NCI-H1417 treated with DMSO at 0.1 percent for 48 hours (cell line): ENCODE results near the gene TANGO6.
"Not testable (repeated sequence)": the region's sequence is repeated elsewhere in the genome, so short reads cannot be mapped to it uniquely, and the experiment has no call there.

Experiments
- DNase-seq: peaks from one replicate; lab custom pipeline; 2025; lab: John Stamatoyannopoulos, UW

Gene TANGO6

DNA sequence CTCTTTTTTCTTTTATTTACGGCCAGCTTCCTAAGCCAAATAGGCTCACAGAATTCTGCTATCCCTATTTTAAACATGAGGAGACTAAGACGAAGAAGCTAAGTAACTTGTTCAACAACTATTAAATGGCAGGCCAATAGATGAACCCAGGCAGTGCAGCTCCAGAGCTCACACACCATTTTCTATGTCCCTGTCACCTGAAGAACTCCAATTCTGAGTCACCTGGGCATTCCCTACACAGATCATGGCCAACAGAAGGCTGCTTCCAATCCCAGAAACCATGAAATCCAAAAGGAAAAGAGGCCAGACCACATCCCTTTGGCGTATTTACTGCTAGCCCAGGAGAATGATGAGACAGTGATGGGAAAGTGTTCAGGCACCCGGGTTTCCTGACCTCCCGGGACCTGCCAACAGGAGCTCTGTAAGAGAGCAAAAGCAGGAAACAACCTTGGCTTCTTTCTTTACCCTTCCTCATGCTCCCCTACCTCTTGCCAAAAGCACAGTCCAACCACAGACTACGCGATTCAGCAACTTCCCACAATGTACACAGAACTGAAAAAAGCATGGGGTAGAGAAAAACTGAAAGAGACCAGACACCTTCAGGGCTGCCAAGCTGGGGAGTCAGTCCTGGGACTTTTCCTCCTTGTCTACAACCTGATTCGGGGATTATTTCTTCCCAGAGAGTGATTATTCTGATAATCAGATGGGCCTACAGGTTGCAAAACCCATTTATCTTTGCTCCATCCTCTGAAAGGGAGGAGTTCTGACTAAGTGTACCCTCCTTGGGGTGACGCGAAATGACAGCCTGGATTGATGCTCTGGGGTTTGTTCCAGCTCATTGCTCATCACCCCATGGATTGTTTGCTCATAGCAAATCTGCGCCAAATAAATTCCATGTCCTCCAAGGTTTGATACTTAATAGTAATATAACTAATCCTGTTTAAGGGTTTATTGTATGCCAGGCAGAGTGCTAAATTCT is 214.4 kb downstream of the TANGO6 start:
- DNase-seq: no peak

DNA sequence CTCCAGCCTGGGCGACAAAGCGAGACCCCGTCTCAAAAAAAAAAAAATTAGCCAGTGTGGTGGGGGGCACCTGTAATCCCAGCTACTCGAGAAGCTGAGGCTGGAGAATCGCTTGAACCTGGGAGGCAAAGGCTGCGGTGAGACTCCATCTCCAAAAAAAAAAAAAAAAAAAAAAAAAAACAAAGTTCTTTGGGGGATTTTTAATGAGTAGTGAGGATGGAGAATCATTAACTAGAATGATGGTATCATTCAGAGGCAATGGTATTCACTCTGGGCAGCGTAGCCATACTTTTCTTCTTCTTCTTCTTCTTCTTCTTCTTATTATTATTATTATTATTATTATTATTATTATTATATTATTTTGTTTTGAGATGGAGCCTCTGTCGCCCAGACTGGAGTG is 220.2 kb downstream of the TANGO6 start:
- not testable (repeated sequence) for DNase-seq

DNA sequence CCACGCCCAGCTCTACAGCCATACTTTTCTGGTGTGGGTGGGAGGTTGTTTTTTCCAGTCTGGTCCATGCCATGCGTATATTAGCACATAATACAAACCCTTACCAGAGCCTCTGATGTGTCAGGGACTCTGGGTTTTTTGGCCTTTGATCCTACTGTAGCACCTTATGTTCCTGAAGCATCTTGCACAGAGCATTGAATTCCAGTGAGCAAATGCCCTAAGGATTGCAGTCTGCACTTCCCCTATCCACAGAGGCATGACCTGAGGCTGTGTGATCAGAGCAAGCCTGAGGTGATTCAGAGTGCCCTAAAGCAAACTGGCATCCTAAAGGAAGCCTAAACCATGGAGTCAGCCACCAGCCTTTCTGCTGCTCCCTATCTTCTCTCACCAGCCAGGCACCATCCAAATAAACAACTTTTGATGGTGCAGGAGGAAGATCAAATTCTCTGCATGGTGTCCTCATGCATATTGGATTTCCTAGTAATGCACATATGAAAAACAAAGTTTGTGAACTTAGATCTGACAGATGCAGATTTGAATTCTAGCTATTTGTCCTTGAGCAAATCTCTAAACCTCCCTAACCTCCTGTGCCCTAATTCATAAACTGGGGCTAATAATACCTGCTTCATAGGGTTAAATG is 220.9 kb downstream of the TANGO6 start:
- DNase-seq: no peak

DNA sequence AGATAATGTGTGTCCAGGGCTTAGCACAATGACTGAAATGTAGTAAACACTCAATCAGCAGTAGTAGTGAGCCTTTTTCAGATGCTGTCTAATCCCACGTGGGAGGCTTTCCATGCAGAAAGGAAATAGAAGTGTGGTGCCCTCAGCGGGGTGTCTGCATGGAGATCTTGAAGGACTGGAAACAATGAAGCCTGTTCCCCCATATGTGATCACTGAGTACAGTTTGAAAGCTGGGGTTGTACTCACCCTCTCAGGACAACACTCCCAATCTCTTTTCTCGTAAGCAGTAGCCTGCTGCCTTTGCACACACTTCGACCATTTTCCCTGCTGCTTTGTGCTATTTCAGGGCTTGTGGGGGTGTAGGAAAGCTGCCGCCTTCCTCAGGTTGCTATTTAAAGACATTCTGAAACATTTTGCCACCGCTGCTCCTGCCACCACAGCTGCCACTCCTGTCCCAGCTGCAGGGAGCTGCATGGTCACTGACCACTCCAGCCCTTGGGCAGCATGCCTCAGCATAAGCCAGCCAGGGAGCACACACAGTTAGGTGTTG is 221.5 kb downstream of the TANGO6 start:
- no peak for DNase-seq

DNA sequence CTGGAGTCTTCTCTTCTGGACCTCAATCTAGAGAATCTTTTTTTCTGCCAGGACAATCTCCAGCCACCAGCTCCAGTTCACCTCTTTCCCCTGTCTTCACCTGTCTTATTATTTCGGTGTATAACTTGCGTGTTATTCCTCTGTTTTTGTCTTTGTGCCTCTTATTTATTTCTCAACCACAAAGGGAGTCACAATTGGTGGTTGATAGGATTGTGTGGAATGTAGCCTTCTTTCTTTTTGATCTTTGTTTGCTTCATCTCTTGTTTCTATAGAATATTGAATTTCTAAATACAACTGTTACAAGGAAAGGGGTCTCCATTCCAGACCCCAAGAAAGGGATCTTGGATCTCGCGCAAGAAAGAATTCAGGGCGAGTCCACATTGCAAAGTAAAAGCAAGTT is 226.2 kb downstream of the TANGO6 start:
- DNase-seq: no peak

DNA sequence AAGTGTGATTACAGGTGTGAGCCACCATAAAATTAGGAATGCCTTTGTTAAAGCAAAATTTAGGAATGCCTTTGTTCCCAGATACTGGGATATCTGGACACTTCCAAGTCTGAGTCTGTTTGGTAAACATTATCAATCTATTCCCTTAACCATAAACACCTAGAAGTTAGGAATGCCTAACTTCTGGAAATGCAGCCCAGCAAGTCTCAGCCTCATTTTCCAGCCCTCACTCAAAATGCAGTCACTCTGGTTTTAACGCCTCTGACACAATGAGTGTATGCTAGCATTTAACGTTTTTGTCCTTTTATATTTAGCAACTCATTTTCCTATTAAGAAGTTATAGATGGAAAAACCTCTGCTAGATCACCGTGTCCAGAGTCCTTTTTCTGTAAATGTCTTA is 227.7 kb downstream of the TANGO6 start:
- DNase-seq: no peak

DNA sequence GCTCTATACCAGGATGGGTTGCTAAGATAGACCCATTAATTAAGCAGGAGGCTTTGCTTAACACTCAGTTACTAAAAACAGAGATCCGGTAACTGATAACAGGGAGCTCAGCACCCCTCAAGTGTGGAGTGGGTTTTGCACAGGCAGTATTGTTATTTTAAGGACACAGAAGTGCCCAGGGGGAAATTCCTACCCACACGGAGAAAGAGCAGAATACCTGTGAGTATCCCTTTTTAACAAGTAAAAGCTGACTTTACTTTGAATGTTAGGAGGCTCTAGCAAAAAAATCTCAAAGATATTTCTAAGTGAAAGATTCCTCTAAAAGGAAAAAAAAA is 229.3 kb downstream of the TANGO6 start:
- no peak for DNase-seq

DNA sequence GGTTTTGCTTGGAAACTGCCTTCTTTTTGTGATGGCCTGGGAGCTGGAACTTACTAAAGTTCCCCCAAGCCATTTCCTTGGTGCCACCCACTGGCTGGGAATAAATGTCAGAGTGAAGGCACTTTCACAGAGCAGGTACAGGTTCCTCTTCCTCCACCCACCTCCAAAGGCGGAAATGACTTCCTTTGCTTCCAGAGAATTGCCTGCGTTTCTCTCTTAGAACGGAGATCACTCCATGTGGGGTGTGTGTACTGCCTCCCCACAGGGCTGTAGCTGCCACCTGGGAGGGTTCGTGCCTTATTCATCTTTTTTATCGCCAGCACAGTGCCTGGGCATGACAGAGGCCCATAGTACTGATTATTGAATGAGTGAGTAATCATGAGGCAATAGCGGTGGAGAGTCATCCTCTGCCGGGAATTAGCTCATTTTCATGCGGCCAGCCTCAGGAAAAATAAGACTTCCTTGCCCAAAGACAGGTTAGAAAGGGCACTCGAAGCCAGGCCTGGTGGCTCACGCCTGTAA is 229.9 kb downstream of the TANGO6 start:
- DNase-seq: no peak

DNA sequence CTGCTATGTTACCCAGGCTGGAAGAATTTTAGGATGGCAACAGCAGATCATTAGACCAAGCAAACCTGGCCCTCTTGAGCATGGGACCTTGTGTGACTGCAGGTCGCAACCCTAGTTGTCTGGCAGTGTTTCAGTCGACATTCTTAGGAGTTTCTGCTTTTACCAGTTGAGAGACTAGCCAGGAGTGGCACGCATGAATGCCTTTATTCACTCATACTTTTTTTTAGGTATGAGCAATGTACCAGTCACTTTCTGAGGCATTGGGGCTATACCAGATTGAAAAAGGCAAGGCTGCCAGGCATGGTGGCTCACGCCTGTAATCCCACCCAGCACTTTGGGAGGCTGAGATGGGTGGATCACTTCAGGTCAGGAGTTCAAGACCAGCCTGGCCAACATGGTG is 233.9 kb downstream of the TANGO6 start:
- no peak for DNase-seq

DNA sequence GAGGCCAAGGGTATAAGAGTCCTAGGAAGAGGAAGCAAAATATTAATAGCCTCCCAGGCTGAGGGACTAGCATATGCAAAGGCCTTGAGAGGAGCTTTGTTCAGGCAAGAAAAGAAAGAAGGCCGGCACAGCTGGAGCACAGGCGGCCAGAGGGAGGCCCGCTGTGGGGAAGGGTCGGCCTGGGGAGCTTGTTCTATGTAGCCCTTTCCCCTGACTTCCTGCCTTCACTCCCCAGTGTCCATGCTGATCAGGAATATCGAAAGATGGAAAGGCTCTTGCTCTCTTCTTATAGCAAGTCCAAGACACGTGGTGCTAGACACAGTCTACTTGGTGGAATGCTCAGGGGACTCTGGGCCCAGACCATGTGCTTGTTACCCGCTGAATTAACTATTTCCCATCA is 234.7 kb downstream of the TANGO6 start:
- DNase-seq: no peak

DNA sequence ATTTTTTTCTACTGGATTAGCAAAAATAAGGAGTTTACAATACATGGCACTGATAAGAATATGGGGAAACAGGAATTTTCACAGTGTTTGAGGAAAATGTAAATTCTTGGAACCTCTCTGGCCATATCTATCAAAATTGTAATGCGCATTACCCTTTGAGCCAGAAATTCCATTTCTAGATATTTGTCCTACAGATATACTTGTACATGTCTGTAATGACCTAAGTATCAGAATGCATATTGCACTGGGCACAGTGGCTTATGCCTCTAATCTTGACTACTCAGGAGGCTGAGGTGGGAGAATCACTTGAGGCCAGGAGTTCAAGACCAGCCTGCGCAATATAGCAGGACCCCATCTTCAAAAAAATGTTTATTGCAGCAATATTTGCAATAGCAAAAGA is 236.4 kb downstream of the TANGO6 start:
- no peak for DNase-seq

DNA sequence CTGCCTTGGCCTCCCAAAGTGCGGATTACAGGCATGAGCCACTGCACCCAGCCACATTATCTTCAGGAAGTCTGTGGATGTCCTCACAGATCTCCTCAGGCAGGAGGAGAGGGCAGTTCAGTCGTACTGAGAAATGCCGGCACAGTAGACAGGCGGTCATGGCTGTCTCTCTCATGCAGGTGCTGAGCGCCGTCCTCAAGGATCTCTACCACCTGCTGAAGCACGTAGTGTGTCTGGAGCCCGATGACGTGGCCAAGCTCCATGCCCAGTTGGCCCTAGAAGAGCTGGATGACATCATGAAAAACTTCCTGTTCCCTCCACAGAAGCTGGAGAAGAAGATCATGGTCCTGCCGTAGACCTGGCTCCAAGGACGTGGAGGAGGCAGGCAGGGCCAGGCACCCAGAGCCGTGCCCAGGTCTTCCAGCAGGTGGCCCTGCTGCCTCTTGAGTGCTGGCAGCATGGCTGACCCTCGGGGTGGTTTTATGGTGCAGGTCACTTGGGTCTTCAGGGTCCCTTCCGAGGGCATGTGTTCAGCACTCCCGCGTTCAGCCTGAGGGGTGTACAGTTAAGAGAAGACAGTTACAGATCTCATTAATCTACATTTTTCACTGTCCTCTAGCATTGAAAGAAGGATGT is 240.1 kb downstream of the TANGO6 start:
- no peak for DNase-seq

DNA sequence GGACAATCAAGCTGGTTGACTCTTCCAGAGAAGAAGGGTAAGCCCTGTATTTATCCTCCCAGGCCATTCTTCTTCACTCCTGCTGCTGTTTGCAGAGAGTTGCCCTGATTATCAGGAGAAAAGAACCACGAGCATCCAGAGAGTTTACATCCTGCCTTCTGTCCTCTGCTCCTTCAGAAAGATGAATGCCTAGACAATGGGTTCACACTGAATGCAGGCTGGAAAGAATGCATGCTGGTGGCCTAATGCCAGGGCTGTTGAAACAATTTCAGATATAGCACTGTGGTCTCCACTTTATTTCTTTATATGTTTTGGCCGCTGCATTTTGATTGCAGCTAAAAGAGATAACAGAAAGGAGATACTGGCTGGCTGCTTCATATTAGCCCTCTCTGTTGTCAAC is 241.0 kb downstream of the TANGO6 start:
- DNase-seq: no peak

DNA sequence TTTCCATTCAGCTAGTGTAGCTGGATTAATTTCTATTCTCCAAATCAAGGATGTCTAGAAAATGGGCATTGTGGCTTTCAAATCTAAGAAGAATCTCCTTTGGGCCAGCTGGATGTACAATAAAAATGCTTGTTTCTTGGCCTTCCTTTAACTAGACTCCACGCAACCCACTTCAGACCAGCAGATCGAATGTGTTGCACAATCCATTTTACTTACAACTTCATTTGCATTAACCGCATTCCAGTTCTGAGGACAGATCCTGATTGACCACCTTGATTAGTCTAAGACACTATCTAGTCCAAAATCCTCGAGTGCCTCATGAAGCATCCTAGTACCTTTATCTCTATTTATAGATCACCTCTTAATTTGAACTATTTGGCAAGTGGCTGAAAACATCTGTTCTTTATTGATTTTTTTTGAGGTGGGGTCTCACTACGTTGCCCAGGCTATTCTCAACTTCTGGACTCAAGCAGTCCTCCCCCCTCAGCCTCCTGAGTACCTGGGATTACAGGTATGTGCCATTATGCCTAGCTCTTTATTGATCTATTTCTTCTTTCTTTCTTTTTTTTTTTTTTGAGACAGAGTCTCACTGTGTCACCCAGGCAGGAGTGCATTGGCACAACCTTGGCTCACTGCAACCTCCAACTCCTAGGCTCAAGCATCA is 241.8 kb downstream of the TANGO6 start:
- DNase-seq: no peak

DNA sequence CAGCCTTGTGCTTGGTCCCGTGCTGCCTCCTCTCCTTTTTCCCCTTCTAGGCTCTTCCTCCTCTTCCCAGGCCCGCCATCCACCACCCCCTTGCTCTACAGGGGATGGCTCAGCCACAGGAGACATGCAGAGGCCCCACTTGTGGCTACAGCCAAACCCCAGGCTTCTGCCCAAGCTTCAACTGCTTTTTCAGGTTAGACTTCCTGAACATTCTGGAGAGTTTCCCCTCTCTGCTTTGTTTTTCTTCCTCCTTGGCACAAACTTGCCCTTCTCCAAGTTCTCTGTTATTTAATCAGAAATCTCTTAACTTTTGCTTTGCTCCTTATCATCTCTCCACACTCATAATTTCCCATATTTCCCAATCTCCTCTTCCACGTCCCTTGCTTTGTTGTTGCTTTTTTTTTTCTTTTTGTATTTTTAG is 243.8 kb downstream of the TANGO6 start:
- no peak for DNase-seq

DNA sequence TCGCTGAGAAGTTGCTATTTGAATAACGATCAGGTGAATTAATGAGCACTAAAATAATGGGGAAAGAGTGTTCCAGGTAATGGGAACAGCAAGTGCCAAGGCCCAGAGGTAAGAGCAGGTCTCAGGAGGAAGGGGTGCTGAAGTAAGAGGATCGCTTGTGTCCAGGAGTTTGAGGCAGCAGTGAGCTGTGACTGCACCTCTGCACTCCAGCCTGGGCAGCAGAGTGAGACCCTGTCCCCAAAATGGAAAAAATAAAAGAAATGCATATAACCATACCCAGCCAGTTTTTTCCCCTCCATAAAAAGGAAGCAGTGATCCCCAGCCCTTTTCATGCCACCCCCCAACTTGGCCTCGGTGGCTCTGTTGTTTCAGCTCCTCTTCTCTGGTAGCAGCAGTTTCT is 245.4 kb downstream of the TANGO6 start:
- DNase-seq: no peak

DNA sequence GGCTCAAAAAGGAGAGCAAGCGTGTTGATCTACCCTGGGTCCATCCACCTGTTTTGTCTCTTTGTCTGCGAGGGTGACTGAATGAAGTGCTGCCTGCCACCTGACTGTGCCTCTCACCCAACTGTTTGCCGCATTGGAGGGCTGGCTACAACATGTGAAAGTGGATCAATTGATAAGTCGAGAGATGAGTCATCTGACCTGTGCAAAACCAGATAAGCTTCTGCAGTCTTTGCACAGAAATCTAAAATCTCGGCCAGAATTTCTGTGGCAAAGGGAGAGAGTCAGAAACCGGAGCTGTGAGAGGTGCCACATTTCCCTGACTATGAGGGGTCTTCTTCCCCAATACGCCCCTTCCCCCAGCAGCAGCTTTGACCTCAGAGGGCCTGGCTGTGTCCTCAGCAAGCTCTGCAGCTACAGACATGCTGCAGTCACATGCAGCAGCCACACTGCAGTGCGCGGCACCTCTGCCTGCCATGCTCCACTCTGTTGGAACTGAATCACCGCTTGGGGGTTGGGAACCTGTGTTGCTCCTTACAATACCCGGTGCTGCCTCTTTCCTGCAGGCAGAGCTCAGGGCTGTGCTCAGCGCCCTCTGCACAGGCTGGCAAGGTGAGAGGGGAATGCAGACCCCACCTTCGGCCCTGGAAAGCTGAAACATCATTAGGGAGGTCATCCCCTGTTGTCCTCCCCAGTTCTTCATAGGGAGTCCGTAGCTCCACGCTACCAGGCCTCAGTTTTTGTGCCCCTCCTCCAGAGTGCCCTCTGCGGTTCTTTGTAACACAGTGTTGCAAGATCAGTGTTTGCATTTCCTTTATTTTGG is 246.0 kb downstream of the TANGO6 start:
- no peak for DNase-seq

DNA sequence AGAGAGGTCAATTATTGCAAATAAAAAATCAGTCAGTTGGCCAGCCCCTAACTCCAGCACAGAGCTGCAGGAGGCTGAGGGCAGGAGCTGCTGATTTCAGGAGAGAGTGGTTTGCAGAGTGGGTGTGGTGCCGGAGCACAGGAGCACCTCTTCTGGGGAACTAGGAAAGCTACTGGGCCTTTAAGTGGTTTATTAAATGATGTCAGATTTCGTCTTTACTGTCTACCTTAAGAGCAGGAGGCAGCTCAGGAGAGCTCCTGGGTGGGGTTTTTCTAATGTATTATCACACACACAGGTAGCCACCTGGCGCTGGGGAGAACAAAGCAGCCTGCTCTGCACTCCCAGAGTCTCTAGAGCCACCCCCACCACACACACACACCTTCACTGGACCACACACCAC is 250.6 kb downstream of the TANGO6 start:
- DNase-seq: no peak

DNA sequence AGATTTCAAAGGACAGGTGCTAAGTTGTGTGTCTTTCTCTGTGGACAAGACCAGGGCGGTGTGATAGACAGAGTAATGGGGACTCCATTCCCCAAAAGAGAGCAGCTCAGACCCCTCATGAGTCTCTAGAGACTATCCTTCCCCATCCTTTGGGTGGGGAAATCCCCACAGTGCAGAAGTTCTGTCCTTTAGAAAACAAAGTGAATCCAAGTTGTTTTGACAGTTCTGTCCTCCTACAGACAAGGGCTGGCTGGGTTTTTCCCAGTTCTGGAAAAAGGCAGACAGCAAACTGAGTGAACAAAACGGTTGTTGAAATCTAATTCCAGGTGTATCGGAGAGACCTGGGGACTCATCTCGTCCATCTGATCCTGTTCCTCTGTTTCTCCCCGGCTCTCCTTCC is 251.2 kb downstream of the TANGO6 start:
- no peak for DNase-seq

DNA sequence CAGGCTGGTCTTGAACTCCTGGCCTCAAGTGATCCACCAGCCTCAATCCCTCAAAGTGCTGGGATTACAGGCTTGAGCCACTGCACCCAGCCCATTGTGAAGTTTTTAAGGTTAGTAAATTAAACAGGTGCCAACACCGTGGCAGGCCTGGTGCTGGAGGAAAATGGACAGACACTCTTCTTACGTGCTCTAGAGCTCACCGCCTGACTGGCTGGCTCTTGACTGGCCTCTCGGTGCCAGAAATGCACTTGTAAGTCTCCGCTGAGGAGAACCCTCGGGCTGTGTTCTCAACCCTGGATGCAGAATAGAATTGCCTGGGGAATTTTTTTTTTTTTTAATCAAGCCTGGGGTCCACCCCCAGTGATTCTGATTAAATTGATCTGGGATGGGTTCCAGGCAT is 251.9 kb downstream of the TANGO6 start:
- DNase-seq: no peak

DNA sequence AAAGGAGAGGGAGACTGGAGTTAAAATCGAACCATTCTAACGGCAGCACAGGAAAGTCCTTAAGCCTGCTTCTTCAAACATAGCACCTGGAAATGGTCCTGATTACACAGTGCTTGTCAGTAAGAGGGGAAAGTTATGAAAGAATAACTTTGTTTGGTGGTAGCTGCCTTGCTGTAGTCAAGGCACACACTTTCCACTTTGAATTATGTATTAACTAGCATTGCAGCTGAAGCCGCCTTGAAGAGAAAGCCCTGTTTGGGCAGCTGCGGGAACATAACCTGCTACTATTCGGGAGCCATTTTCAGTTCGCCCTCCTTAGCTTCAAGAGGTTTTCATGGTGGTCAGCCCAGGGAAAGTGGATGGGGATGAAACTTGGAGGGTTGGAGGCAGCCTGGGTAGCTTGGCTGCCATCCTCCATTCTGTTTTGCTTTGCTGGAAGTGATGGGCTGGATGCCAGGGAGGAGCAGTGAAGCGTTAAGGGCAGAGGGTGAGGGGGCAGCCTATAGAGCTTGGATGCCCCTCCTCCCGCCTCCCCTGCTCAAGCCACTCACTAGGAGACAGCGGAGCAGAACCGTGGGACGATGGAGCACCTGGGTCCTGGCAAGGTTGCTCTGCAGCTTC is 256.9 kb downstream of the TANGO6 start:
- no peak for DNase-seq
